Chondrocyte (in vitro differentiated cells): ENCODE data around the gene LINC00237. TPM values are rescaled to one million over a fixed set of nuclear protein-coding genes. Genes with fewer than 3 reads are reported as not detected.

Source experiments
- DNase-seq: peaks from one replicate; pipeline ENCODE4 v3.0.0; 2021; ENCODE audit warnings: mixed read lengths, low spot score
- H3K27ac Mint-ChIP-seq: one replicate; pipeline ENCODE4 v1.8.0; 2021; ENCODE audit warnings: mild to moderate bottlenecking, moderate library complexity, mixed read lengths; ENCODE audit not compliant: unreplicated experiment
- H3K27me3 Mint-ChIP-seq: 2 replicates; pipeline ENCODE4 v1.8.0; 2021; ENCODE audit warnings: low read depth, mixed read lengths
- H3K36me3 Mint-ChIP-seq: 2 replicates; pipeline ENCODE4 v1.8.0; 2021; ENCODE audit warnings: low read depth, mixed read lengths
- H3K4me1 Mint-ChIP-seq: 2 replicates; pipeline ENCODE4 v1.8.0; 2021; ENCODE audit warnings: low read depth, mild to moderate bottlenecking, mixed read lengths
- H3K4me3 Mint-ChIP-seq: one replicate; pipeline ENCODE4 v1.8.0; 2021; ENCODE audit warnings: mild to moderate bottlenecking, moderate library complexity, mixed read lengths; ENCODE audit not compliant: unreplicated experiment
- H3K9me3 Mint-ChIP-seq: 2 replicates; pipeline ENCODE4 v1.8.0; 2021; ENCODE audit warnings: low read depth, mixed read lengths
- total RNA-seq: library from RNA; stranded (reverse); gene quantifications from 3 replicates; pipeline ENCODE4 v1.2.1, GENCODE V29; 2021
- TF ChIP-seq, protein P1 (sequence below): fragments of 200-600 bp; sonication (generic); IDR thresholded peaks from 2 replicates; pipeline ENCODE4 v1.5.0; 2021; ENCODE audit warnings: antibody characterized with exemption, mild to moderate bottlenecking, moderate library complexity

Gene LINC00237
- total RNA-seq, 1 donor from 2014 or later = not detected

DNA sequence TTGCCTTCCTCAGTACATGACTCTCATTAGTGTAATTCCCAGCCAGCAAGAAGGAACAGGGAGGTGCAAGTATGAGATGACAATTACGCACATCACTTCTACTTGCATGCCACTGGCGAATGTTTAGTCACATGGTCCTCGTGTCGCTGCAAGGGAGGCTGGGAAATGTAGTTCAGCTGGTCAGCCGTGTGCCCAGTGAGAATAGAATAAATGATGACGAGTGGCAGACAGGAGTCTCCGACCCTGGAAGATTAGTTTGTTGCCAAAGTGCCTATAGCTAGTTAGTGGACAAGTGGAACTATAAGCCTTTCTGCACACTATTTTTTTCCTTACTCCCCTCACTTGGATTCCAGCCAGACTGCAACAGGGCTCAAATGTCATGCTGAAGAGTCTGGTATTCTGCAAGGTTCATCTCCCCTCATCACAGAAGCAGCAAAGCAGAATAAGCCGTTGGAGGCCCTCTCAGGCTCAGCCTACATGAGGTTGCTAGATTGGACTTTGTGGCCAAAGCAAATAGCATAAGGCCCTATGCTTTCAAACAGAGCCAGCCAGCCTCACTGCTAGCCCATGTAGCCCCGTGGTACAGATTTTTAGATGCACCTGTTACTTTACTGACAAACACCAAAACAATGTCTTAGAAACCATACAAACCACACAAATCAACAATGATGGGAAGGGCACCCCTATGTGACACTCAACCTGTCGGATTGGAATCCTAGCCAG, 9.7 kb downstream of the LINC00237 start:
- H3K36me3 Mint-ChIP-seq = peaks cover 2% of the 10 kb centered on the region
- DNase-seq = no peak
- H3K27me3 Mint-ChIP-seq = peaks cover 72% of the 10 kb centered on the region
- H3K4me1 Mint-ChIP-seq = peaks cover 13% of the 10 kb centered on the region
- TF ChIP-seq, protein P1, sequence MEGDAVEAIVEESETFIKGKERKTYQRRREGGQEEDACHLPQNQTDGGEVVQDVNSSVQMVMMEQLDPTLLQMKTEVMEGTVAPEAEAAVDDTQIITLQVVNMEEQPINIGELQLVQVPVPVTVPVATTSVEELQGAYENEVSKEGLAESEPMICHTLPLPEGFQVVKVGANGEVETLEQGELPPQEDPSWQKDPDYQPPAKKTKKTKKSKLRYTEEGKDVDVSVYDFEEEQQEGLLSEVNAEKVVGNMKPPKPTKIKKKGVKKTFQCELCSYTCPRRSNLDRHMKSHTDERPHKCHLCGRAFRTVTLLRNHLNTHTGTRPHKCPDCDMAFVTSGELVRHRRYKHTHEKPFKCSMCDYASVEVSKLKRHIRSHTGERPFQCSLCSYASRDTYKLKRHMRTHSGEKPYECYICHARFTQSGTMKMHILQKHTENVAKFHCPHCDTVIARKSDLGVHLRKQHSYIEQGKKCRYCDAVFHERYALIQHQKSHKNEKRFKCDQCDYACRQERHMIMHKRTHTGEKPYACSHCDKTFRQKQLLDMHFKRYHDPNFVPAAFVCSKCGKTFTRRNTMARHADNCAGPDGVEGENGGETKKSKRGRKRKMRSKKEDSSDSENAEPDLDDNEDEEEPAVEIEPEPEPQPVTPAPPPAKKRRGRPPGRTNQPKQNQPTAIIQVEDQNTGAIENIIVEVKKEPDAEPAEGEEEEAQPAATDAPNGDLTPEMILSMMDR = no peak
- H3K9me3 Mint-ChIP-seq = no peaks in the 10 kb centered on the region
- H3K4me3 Mint-ChIP-seq = no peak overlapping the region
- no peak overlapping the region for H3K27ac Mint-ChIP-seq

DNA sequence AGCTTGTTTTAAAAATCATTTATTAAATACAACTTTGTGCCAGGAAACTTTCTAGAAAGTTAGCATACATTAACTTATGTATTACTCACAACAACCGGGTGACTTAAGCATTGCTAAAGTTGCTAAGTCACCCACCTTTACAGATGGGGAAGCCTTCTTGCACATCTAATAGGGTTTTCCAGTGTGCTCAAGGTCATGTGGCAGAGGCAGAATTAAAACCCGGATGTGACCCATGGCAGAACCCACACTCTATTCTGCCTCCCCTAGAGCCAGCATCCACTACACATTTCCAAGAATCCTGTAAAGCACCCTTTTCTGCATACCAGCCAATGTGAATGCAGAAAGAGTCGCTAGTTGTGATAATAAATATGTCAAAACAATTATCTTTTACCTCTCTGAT, 13.4 kb downstream of the LINC00237 start:
- TF ChIP-seq, protein P1 = no peak
- H3K9me3 Mint-ChIP-seq = no peaks in the 10 kb centered on the region
- no peak overlapping the region for H3K27ac Mint-ChIP-seq
- H3K36me3 Mint-ChIP-seq = no peaks in the 10 kb centered on the region
- H3K4me3 Mint-ChIP-seq = no peak overlapping the region
- no peak for DNase-seq
- no peaks in the 10 kb centered on the region for H3K4me1 Mint-ChIP-seq
- H3K27me3 Mint-ChIP-seq = peaks cover 65% of the 10 kb centered on the region

DNA sequence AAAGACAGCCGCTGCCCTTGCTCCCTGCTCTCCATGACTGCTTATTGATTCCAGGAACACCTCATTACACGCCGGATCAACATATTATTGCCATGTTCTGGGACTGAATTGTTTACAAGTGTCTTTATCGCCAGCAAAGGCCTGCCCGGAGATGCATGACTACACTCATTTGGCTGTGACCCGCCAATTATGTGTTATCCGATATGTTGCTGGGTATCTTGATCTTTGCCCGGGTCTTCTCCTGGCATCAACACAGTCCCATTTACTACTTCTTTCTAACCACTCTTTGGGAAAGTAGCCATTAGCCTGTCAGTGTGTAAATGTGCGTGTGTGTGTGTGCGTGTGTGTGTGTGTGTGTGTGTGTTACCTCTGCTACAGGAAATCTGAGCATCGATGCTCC, 15.4 kb downstream of the LINC00237 start:
- Mint-ChIP-seq H3K27me3 (peaks cover 48% of the 10 kb centered on the region), H3K4me3 (no peak overlapping the region), H3K36me3 (no peaks in the 10 kb centered on the region), H3K4me1 (no peaks in the 10 kb centered on the region), H3K9me3 (no peaks in the 10 kb centered on the region), H3K27ac (no peak overlapping the region)
- no peak for DNase-seq
- TF ChIP-seq, protein P1 = no peak

DNA sequence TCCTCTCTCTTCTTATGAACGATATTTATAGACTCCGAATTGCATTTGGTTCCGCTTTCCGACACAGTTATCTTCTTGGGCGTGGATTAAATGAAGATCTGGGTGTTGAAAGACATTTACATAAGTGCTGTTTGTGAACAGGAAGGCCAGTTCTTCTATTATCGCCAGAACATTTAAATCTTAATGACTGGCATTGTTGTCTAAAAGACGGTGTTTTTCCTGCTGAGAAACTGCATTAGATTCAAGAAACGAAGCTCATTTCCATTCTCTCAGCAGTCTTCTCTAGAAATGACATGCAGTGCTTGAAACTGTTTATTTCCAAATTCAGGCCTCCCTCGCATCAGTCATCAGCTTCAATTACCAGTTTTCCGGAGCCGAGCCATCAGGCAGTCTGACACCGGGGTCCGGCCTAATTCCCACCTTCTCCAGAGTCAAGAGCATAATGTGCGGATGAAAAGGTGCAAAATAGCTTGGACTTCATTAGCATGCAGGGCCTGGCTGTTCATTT, 16.0 kb downstream of the LINC00237 start:
- Mint-ChIP-seq H3K27ac (no peak overlapping the region), H3K27me3 (peaks cover 45% of the 10 kb centered on the region), H3K4me1 (no peaks in the 10 kb centered on the region), H3K4me3 (no peak overlapping the region), H3K36me3 (no peaks in the 10 kb centered on the region), H3K9me3 (no peaks in the 10 kb centered on the region)
- TF ChIP-seq, protein P1 = no peak
- DNase-seq = no peak

DNA sequence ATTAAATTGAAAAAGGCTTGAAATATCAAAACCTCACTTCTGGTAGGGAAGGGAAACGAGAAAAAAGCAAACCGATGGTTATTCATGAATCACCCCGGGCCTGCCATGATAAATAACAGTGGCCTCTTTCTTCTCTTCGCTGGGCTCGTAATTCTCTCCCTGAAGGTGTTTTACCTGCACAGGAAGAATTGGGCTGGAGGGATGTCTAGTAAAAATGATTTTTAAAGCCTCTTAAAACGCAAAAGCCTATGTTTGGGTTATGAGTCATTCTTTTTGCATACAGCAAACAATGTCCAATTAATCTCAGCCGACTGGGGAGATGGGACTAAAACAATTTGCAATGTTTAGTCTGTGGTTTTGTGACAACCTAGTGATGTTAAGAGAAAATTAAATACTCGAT, 16.8 kb downstream of the LINC00237 start:
- H3K27ac Mint-ChIP-seq = no peak overlapping the region
- H3K4me3 Mint-ChIP-seq = no peak overlapping the region
- H3K36me3 Mint-ChIP-seq = no peaks in the 10 kb centered on the region
- no peaks in the 10 kb centered on the region for H3K9me3 Mint-ChIP-seq
- DNase-seq = no peak
- TF ChIP-seq, protein P1 = no peak
- no peaks in the 10 kb centered on the region for H3K4me1 Mint-ChIP-seq
- H3K27me3 Mint-ChIP-seq = peaks cover 42% of the 10 kb centered on the region
